LNCAP (cell line): ENCODE measurements around the gene MST1R.

Experiments
- TF ChIP-seq, protein P1 (sequence below): fragments of 450-650 bp; IDR thresholded peaks from 2 replicates; pipeline ENCODE4 v1.5.1; 2017; ENCODE audit warnings: mild to moderate bottlenecking

MST1R gene

DNA sequence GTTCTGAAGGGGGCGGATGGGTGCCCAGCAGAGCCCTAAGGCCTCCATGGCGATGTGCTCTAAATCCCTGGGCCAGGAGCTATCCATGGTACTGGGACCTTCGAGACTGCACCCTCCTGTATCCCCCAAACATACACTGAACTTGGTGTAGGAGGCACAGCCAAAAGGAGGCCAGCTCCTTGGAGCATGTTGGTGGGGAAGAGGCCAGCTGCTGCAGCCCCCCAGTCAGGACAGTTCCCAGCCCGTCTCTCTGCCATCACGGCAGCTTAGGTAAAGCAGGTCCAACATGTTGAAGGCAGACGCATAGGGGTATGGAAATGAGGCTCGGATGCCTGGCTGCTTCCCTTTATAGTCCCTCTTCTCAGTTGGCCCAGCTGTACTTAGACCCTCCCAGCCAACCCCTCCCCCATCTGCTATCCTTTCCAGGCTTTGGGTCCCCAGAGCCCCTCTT is 35.8 kb downstream of the MST1R start:
- TF ChIP-seq, protein P1, sequence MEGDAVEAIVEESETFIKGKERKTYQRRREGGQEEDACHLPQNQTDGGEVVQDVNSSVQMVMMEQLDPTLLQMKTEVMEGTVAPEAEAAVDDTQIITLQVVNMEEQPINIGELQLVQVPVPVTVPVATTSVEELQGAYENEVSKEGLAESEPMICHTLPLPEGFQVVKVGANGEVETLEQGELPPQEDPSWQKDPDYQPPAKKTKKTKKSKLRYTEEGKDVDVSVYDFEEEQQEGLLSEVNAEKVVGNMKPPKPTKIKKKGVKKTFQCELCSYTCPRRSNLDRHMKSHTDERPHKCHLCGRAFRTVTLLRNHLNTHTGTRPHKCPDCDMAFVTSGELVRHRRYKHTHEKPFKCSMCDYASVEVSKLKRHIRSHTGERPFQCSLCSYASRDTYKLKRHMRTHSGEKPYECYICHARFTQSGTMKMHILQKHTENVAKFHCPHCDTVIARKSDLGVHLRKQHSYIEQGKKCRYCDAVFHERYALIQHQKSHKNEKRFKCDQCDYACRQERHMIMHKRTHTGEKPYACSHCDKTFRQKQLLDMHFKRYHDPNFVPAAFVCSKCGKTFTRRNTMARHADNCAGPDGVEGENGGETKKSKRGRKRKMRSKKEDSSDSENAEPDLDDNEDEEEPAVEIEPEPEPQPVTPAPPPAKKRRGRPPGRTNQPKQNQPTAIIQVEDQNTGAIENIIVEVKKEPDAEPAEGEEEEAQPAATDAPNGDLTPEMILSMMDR, result no peak

DNA sequence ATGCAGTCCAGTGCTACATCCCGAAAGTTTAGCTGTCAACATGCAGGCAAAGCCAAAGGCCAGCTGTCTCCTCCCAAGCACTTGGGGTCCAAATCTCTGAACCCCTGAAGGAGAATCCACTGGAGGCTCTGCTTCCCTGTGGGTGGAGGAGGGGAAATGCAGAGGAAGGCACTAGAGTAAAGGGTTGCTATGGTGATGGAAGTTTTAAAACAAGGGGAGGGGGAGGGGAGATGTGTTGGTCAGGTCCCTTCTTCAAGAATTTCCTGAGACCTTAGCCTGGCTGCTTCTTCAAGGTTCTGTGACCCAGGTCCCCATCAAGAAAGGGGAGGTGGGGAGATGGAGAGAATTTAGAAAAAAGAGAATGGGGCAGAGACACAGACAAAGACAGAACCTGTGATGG is 36.3 kb downstream of the MST1R start:
- TF ChIP-seq, protein P1, result no peak

DNA sequence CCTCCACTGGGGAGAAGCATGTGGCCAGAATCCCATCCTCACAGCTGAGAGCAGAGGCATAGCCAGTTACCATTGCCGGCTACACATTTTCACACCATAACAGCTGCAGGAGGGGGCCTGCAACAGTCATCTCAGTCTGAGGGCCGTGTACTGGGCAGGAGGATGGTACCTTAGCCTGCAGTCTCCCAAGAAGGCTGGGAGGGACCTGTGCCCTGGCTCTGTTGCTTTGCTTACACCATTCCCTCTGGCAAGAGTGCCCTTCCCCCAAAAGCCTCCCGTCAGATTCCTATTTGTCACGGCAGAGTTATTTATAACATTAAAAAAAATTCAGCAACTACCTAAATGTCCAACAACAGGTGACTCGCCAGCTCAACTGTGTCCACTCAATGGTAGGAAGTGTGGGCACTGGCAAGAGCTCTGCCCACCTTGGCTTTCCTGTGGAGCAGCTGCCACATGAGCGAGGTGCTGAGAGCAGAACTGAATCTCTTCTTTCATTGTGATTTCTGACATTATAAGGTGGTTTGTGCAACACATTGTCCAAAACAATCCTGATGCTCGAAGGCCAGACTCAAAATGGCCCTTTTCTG is 38.4 kb downstream of the MST1R start:
- TF ChIP-seq, protein P1, result no peak

DNA sequence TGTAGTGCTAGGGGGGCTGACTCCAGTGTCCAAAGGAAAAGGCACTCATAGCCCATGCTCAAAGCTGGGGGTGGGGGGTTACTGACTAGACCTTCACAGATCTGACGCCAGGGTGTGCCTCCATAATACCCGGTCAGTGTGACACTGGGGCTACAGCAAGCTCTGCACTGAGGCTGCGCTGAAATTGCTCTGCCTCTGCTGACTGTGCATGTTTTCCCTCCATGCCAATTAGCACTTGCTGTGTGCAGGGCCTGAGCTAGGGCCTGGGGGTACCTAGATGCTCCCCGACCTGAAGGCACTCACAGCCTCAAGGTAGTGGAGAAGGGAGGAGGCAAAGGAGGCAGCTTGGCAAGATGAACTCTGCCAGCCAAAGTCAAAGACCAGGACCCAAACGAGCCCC is 39.2 kb downstream of the MST1R start:
- TF ChIP-seq, protein P1, result no peak

DNA sequence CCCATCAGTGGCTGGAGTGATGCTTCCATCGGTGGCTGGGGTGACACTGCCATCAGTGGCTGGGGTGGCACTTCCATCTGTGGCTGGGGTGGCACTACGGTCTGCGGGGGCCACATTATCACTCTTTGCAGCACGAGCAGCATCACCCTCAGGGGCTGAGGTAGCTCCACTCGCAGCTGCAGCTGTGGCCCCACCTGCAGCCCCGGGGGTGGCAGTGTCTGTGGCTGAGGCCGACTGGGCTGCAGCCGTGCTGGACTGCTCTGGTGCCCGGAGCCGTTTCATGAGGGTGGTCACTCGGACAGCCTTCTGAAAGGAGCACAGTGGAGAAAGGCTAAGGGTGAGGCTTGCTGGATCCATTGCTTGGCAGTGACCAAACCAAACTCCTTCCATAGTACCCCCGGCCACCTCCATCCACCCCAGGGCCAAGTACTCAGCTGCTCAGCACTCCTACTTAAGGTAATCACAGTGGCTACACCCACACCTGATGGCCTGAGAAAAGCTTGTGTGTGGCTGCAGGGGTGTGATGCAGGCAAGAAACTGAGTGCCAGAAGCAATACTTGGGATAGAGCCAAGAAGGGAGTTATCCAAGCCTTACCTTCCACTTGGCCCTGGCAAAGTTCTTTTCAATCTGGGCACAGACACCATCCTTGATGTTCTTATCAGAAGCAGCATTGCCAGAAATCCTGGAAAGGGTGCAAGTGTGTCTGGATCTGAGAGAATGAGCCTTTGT is 43.9 kb downstream of the MST1R start:
- TF ChIP-seq, protein P1, result no peak

DNA sequence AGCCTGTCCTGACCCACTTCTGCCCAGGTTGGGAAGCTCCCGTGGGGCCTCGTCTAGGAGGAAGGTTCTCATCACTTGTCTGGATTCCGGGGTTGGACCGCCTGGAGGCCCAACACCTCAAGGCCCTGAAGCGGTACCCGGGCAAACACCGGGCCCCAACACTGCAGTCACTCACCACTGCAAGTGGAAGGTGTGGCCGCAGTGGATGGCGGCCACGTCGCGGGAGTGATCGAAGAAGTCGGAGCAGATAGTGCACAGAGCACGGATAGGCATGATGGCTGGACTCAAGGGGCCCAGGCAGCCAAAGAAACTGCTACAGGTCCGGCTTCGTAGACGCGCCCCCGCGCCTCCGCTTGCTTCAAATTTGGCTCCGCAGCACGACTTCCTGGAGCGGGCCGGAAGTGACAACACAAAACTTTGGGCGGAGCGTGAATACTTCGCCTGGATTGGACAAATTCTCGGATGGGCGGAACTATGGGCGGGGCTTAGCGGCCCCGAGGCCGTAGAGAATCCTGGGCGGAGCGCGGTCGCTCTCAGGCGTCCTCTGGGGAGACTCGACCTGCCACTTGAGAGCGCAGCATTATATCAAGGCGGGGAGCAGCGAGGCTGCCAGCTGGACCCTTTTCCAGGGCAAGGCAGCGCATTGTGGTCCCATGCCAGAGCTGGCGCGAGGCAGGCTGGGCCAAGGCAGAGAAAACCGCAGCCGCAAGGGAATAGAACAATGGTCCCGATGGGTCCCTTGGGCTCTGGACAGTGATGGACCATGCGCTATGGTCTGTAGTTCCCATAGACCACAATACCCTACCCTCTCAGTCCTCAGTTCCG is 47.3 kb downstream of the MST1R start, which contains the start of gene TRAIP:
Gene TRAIP, minus strand, starts transcription at position 384 of the 825 bp plus-strand sequence. Its CDS starts 111 bp downstream, at position 273.
- TF ChIP-seq, protein P1, result no peak

DNA sequence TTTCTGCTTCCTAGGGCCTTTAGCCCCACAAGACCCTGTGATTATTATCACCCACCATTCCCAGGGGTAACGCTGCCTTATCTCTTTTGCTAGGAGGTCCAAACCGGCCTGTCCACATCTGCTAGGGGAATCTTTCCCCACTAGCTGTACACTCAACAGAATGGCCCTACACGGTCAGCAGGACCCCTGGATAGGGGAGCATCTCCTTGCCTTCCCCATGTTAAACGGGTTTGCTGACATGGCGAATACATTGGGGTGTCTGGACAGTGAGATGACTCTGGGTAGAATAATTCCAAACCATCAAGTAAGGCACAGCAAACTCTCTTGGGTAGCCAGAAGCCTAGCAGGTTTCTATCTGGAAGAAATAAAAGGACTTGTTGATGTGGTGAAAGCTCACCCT is 48.0 kb downstream of the MST1R start:
- TF ChIP-seq, protein P1, result no peak
